ENCODE results near the gene ACAD9.
"Not testable (repeated sequence)": the region's sequence is repeated elsewhere in the genome, so short reads cannot be mapped to it uniquely, and the experiment has no call there.

Gene ACAD9

GRCh38 chr3:128879125-128879969 lies at the start of gene ACAD9:
ACAD9 (plus strand) TSS chr3:128879620; CDS start chr3:128879692, 72 bp downstream.
- H3K9ac ChIP-seq (ENCODE audit: low read depth, low read length) = peak within 1 kb of the TSS; percentile 92
- H3K9me3 ChIP-seq (ENCODE audit: control insufficient read depth, insufficient read depth, low read length) = no peaks in the 10 kb centered on the region
- no peaks in the 10 kb centered on the region for H3K36me3 ChIP-seq (ENCODE audit: insufficient read depth, low read length)
- peaks cover 9% of the 10 kb centered on the region for H3K4me1 ChIP-seq (ENCODE audit: insufficient read depth, low read length)

- not testable (repeated sequence) for H3K9me3 ChIP-seq (ENCODE audit: control insufficient read depth, insufficient read depth, low read length); H3K36me3 ChIP-seq (ENCODE audit: insufficient read depth, low read length); H3K4me1 ChIP-seq (ENCODE audit: insufficient read depth, low read length); H3K9ac ChIP-seq (ENCODE audit: low read depth, low read length)
These were observed 49.3 kb upstream of the ACAD9 start for GRCh38 chr3:128829925-128830625.

GRCh38 chr3:128830762-128831161 lies 48.7 kb upstream of the ACAD9 start:
- not testable (repeated sequence) for H3K9ac ChIP-seq (ENCODE audit: low read depth, low read length); H3K4me1 ChIP-seq (ENCODE audit: insufficient read depth, low read length); H3K9me3 ChIP-seq (ENCODE audit: control insufficient read depth, insufficient read depth, low read length); H3K36me3 ChIP-seq (ENCODE audit: insufficient read depth, low read length)

GRCh38 chr3:128832979-128833378 lies 46.4 kb upstream of the ACAD9 start:
- H3K9me3 ChIP-seq (ENCODE audit: control insufficient read depth, insufficient read depth, low read length); H3K36me3 ChIP-seq (ENCODE audit: insufficient read depth, low read length); H3K4me1 ChIP-seq (ENCODE audit: insufficient read depth, low read length); H3K9ac ChIP-seq (ENCODE audit: low read depth, low read length): not testable (repeated sequence)

- Histone ChIP-seq H3K9ac (ENCODE audit: low read depth, low read length) (no peak overlapping the region), H3K36me3 (ENCODE audit: insufficient read depth, low read length) (no peaks in the 10 kb centered on the region), H3K9me3 (ENCODE audit: control insufficient read depth, insufficient read depth, low read length) (no peaks in the 10 kb centered on the region), H3K4me1 (ENCODE audit: insufficient read depth, low read length) (no peaks in the 10 kb centered on the region)
These were observed 44.3 kb upstream of the ACAD9 start for GRCh38 chr3:128835096-128835495.

- no peaks in the 10 kb centered on the region for H3K36me3 ChIP-seq (ENCODE audit: insufficient read depth, low read length)
- H3K9me3 ChIP-seq (ENCODE audit: control insufficient read depth, insufficient read depth, low read length) = peaks cover 4% of the 10 kb centered on the region; the same call in 1 of the 2 replicates
- peaks cover 3% of the 10 kb centered on the region; the same call in 1 of the 2 replicates for H3K4me1 ChIP-seq (ENCODE audit: insufficient read depth, low read length)
- H3K9ac ChIP-seq (ENCODE audit: low read depth, low read length) = no peak overlapping the region
These were observed 37.2 kb upstream of the ACAD9 start for GRCh38 chr3:128841926-128842920.

GRCh38 chr3:128844502-128844901 lies 34.9 kb upstream of the ACAD9 start:
- Histone ChIP-seq H3K36me3 (ENCODE audit: insufficient read depth, low read length) (no peaks in the 10 kb centered on the region), H3K4me1 (ENCODE audit: insufficient read depth, low read length) (peaks cover 3% of the 10 kb centered on the region; the same call in 1 of the 2 replicates), H3K9ac (ENCODE audit: low read depth, low read length) (no peak overlapping the region), H3K9me3 (ENCODE audit: control insufficient read depth, insufficient read depth, low read length) (peaks cover 4% of the 10 kb centered on the region; the same call in 1 of the 2 replicates)

GRCh38 chr3:128845119-128845777 lies 34.2 kb upstream of the ACAD9 start:
- Histone ChIP-seq H3K36me3 (ENCODE audit: insufficient read depth, low read length) (no peaks in the 10 kb centered on the region), H3K9ac (ENCODE audit: low read depth, low read length) (peak overlapping the region; percentile 64; the same call in 1 of the 2 replicates), H3K4me1 (ENCODE audit: insufficient read depth, low read length) (peaks cover 3% of the 10 kb centered on the region; the same call in 1 of the 2 replicates), H3K9me3 (ENCODE audit: control insufficient read depth, insufficient read depth, low read length) (peaks cover 4% of the 10 kb centered on the region; the same call in 1 of the 2 replicates)

- Histone ChIP-seq H3K9ac (ENCODE audit: low read depth, low read length) (peak overlapping the region; percentile 64), H3K4me1 (ENCODE audit: insufficient read depth, low read length) (peaks cover 3% of the 10 kb centered on the region; the same call in 1 of the 2 replicates), H3K9me3 (ENCODE audit: control insufficient read depth, insufficient read depth, low read length) (peaks cover 4% of the 10 kb centered on the region; the same call in 1 of the 2 replicates), H3K36me3 (ENCODE audit: insufficient read depth, low read length) (no peaks in the 10 kb centered on the region)
These were observed 33.5 kb upstream of the ACAD9 start for GRCh38 chr3:128845778-128846485.

- H3K36me3 ChIP-seq (ENCODE audit: insufficient read depth, low read length) = no peaks in the 10 kb centered on the region
- H3K4me1 ChIP-seq (ENCODE audit: insufficient read depth, low read length) = peaks cover 3% of the 10 kb centered on the region; the same call in 1 of the 2 replicates
- H3K9ac ChIP-seq (ENCODE audit: low read depth, low read length) = peak overlapping the region; percentile 64; the same call in 1 of the 2 replicates
- H3K9me3 ChIP-seq (ENCODE audit: control insufficient read depth, insufficient read depth, low read length) = peaks cover 4% of the 10 kb centered on the region; the same call in 1 of the 2 replicates
These were observed 32.9 kb upstream of the ACAD9 start for GRCh38 chr3:128846486-128846891.

- Histone ChIP-seq H3K4me1 (ENCODE audit: insufficient read depth, low read length) (peaks cover 3% of the 10 kb centered on the region; the same call in 1 of the 2 replicates), H3K36me3 (ENCODE audit: insufficient read depth, low read length) (no peaks in the 10 kb centered on the region), H3K9me3 (ENCODE audit: control insufficient read depth, insufficient read depth, low read length) (no peaks in the 10 kb centered on the region), H3K9ac (ENCODE audit: low read depth, low read length) (no peak overlapping the region)
These were observed 31.6 kb upstream of the ACAD9 start for GRCh38 chr3:128847666-128848370.

- H3K36me3 ChIP-seq (ENCODE audit: insufficient read depth, low read length) = no peaks in the 10 kb centered on the region
- peaks cover 3% of the 10 kb centered on the region; the same call in 1 of the 2 replicates for H3K4me1 ChIP-seq (ENCODE audit: insufficient read depth, low read length)
- H3K9me3 ChIP-seq (ENCODE audit: control insufficient read depth, insufficient read depth, low read length) = no peaks in the 10 kb centered on the region
- H3K9ac ChIP-seq (ENCODE audit: low read depth, low read length) = no peak overlapping the region
These were observed 30.5 kb upstream of the ACAD9 start for GRCh38 chr3:128848936-128849335.
